Retinal pigment epithelial cell (primary cell): Measurements from ENCODE around the gene PPP3R1.

ENCODE experiments used
- DNase-seq: peaks from one replicate; pipeline ENCODE4 v3.0.0-alpha.2; 2010; ENCODE audit warnings: low read depth
- H3K4me3 ChIP-seq: 2 replicates; pipeline ENCODE4 v1.5.1; 2011; ENCODE audit warnings: mild to moderate bottlenecking, low read length, control low read depth, moderate library complexity
- TF ChIP-seq, protein P1 (sequence below): conservative IDR thresholded peaks from 2 replicates; pipeline ENCODE4 v1.5.1; 2011; ENCODE audit warnings: low read depth, low read length, control low read depth, inconsistent platforms

PPP3R1 gene

DNA sequence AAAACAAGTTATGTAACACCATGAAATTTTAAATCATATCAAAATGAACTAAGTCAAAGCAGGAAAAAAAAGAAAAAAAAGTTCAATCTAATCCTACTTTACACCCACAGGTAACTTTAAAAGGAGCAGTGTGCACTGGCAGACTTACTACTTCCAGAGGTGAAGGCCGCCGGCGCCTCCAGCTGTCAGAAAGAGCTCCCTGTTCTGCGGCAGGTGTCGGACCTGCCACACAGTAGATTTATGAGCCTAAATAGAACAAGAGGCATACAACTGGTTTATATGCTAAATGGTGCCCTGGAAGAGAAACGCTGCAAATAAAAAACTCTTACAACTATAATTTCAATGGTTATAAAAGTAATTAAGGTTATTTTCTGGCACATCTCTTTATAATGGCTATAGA, 117.8 kb downstream of the PPP3R1 start:
- no peak for DNase-seq
- TF ChIP-seq, protein P1, sequence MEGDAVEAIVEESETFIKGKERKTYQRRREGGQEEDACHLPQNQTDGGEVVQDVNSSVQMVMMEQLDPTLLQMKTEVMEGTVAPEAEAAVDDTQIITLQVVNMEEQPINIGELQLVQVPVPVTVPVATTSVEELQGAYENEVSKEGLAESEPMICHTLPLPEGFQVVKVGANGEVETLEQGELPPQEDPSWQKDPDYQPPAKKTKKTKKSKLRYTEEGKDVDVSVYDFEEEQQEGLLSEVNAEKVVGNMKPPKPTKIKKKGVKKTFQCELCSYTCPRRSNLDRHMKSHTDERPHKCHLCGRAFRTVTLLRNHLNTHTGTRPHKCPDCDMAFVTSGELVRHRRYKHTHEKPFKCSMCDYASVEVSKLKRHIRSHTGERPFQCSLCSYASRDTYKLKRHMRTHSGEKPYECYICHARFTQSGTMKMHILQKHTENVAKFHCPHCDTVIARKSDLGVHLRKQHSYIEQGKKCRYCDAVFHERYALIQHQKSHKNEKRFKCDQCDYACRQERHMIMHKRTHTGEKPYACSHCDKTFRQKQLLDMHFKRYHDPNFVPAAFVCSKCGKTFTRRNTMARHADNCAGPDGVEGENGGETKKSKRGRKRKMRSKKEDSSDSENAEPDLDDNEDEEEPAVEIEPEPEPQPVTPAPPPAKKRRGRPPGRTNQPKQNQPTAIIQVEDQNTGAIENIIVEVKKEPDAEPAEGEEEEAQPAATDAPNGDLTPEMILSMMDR = no peak

DNA sequence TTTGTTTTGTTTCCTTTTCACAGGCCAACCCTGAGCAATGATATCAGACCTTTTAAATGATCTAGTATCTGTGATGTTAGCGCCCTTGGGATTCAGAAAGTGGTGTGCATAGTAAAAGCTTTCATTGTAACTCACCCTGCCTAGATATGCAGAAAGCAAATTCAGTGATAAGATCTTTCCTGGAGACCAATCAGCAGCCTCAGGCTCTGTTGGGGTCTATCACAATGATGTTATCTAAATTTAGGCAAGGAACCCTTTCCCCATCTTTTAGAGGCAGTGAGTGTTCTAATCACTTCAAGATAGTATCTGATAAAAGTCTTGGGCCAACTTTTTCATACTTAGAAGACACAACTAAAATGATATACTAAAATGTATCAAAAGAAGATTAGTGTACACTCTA, 118.2 kb downstream of the PPP3R1 start:
- TF ChIP-seq, protein P1 = no peak
- no peak overlapping the region for H3K4me3 ChIP-seq
- no peak for DNase-seq

More for the DNA sequence above, 117.8 kb downstream of the PPP3R1 start:
- no peak overlapping the region for H3K4me3 ChIP-seq
